Measurements from ENCODE around the gene UACA. TPM values are rescaled to one million over a fixed set of nuclear protein-coding genes. Genes with fewer than 3 reads are reported as not detected.

UACA gene
- total and polyA plus RNA-seq, 9 donors, result 28.6 to 62.0 (median 51.8) TPM

DNA sequence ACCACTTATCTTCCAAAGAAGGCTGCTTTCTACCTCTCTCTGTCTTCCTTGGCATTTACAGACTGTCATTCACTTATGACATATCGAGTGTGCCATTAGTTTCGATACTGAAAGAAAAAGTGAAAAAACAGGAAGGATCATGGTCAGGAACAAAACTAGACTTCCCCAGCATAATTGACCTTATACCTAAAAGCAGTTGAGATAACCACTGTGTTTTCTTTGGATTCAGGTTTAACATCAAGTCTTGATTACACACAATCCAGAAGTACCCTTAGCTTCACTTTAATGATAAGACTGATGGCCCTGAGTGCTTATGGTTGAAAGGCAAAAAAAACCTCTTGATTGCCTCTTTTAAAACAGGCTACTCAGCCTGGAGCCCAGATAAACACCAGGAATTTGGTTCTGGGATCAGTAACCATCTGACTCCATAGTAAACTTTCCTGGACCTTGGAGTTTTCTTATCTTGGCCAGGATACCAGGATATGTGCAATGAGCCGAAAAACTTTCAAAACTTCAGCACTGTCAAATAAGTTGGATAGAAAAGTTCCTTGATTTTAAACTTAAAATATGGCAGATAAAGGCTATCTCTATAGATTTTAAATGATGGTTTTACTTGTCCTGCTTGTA is 5.0 kb upstream of the UACA start:
- Histone ChIP-seq H3K4me3 (no peak overlapping the region), H3K27ac (no peak overlapping the region), H3K4me1 (ENCODE audit: insufficient read depth) (no peaks in the 10 kb centered on the region), H3K9me3 (no peaks in the 10 kb centered on the region), H3K27me3 (no peaks in the 10 kb centered on the region), H3K36me3 (no peaks in the 10 kb centered on the region)
- no peak for TF ChIP-seq EP300 (IDR thresholded peaks at IDR 0.05)
- no peak for TF ChIP-seq POLR2A (IDR thresholded peaks at IDR 0.05)
- TF ChIP-seq, protein P1, sequence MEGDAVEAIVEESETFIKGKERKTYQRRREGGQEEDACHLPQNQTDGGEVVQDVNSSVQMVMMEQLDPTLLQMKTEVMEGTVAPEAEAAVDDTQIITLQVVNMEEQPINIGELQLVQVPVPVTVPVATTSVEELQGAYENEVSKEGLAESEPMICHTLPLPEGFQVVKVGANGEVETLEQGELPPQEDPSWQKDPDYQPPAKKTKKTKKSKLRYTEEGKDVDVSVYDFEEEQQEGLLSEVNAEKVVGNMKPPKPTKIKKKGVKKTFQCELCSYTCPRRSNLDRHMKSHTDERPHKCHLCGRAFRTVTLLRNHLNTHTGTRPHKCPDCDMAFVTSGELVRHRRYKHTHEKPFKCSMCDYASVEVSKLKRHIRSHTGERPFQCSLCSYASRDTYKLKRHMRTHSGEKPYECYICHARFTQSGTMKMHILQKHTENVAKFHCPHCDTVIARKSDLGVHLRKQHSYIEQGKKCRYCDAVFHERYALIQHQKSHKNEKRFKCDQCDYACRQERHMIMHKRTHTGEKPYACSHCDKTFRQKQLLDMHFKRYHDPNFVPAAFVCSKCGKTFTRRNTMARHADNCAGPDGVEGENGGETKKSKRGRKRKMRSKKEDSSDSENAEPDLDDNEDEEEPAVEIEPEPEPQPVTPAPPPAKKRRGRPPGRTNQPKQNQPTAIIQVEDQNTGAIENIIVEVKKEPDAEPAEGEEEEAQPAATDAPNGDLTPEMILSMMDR (IDR thresholded peaks at IDR 0.05), result no peak
- no peak for DNase-seq
- 81 to 86% (median 84%) methylated on average over 3 of the region's 3 CpGs for WGBS, 3 donors
- intact Hi-C loops (cut with DNase I), result loop anchor here in 1 of 4 donors (10.0 kb wide), 1 partner anchor 46 kb away; no protein-coding TSS in a partner anchor

DNA sequence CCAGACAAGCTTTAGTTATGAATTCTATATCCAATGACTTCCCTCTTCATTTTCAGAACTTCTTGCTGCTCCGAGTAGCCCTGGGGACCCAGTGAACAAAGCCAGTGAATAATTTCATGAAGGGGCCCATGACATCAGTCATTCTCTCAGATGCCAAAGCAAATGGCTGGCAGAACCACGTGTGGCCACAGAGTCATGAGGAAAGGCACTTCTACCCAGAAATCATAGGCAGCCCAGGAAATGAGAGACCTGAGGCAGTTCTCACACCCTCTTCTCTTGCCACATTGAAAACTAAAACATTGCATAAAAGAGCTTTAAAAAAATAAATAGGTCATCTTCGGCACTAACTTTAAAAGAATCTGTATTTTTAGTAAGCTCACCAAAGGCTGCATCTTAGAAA is 4.3 kb upstream of the UACA start:
- intact Hi-C loops (cut with DNase I), result loop anchor here in 1 of 4 donors (10.0 kb wide), 1 partner anchor 47 kb away; no protein-coding TSS in a partner anchor
- 75 to 83% (median 78%) methylated on average over 3 of the region's 3 CpGs for WGBS, 3 donors

DNA sequence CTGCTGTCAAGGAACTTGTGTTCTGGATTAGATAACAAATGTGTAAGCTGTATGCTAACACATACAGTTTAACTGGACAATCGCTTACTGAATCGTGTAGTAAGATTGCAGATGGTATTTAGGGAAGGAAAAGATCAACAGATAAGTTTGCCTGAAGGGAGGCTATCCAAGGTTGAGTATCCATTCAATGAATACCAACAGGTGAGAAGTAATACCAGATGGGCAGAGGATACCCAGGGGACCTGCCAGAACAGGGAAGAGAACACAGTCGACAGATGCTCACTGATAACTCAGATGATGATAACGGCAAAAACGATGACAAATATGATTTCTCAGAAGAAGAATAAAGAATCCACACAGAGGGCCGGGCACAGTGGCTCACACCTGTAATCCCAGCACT is 3.2 kb upstream of the UACA start:
- Histone ChIP-seq H3K9me3 (no peaks in the 10 kb centered on the region), H3K36me3 (no peaks in the 10 kb centered on the region), H3K4me3 (no peak overlapping the region), H3K4me1 (ENCODE audit: insufficient read depth) (no peaks in the 10 kb centered on the region), H3K27ac (no peak overlapping the region), H3K27me3 (no peaks in the 10 kb centered on the region)
- TF ChIP-seq POLR2A (IDR thresholded peaks at IDR 0.05) (no peak), EP300 (IDR thresholded peaks at IDR 0.05) (no peak)
- TF ChIP-seq, protein P1 (IDR thresholded peaks at IDR 0.05), result no peak
- no peak for DNase-seq
- intact Hi-C loops (cut with DNase I), result loop anchor here in 1 of 4 donors (10.0 kb wide), 1 partner anchor 48 kb away; no protein-coding TSS in a partner anchor
- 86 to 90% (median 89%) methylated on average over 6 of the region's 6 CpGs for WGBS, 3 donors

More for the DNA sequence above, 4.3 kb upstream of the UACA start:
- Histone ChIP-seq H3K27me3 (no peaks in the 10 kb centered on the region), H3K27ac (no peak overlapping the region), H3K36me3 (no peaks in the 10 kb centered on the region), H3K9me3 (no peaks in the 10 kb centered on the region), H3K4me3 (no peak overlapping the region), H3K4me1 (ENCODE audit: insufficient read depth) (no peaks in the 10 kb centered on the region)
- DNase-seq, result no peak
- TF ChIP-seq POLR2A (IDR thresholded peaks at IDR 0.05) (no peak), EP300 (IDR thresholded peaks at IDR 0.05) (no peak)
- TF ChIP-seq, protein P1 (IDR thresholded peaks at IDR 0.05), result no peak

DNA sequence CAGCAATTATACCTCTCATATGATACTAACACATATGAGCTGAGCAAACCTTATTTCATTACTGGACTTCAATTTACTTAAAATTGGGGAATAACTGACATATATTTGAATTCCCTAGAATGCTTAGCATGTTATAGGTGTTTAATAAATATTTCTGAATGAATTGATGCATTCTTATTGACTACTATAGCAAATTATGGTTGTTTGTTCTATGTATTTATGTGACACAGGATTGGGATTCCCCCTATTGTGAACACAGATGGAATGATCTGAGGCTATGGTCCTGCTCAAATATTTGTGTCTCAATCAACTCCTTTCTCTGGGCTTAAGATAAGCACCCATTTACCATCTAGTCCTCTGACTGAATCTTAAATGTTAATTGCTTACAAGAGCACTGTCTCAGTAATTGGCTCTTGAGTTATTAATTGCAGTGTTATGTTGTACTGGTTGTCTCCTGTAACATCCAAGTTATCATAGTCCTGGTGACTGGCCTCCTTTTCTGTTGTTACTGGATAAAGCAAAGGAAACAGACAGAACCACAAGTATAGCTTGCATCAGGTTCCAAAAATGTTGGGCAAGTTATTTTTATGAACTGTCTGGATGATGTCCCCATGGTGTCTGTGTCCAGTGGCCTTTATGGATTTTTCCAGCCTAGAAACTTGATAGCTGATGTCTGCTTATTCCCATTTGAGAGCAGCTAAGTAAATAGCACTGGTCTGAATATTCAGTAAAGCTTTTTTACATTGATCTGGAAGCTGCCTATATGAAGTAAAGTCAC is 2.3 kb upstream of the UACA start:
- Histone ChIP-seq H3K4me3 (no peak overlapping the region), H3K36me3 (no peaks in the 10 kb centered on the region), H3K4me1 (ENCODE audit: insufficient read depth) (no peaks in the 10 kb centered on the region), H3K9me3 (no peaks in the 10 kb centered on the region), H3K27me3 (no peaks in the 10 kb centered on the region), H3K27ac (no peak overlapping the region)
- intact Hi-C loops (cut with DNase I), result loop anchor here in 1 of 4 donors (10.0 kb wide), 1 partner anchor 49 kb away; no protein-coding TSS in a partner anchor
- no peak for DNase-seq
- no peak for TF ChIP-seq EP300 (IDR thresholded peaks at IDR 0.05)
- TF ChIP-seq, protein P1 (IDR thresholded peaks at IDR 0.05), result no peak
- TF ChIP-seq POLR2A (IDR thresholded peaks at IDR 0.05), result no peak

All from ovary (tissue), 9 donors.